GM13976 (cell line): ENCODE results near the gene RBFOX2.

Experiments used
- DNase-seq: peaks from one replicate; pipeline ENCODE4 v3.0.0; 2012; ENCODE audit warnings: low spot score
- CTCF ChIP-seq: IDR thresholded peaks from 2 replicates; pipeline ENCODE4 v1.5.1; 2012; ENCODE audit warnings: borderline replicate concordance, mild to moderate bottlenecking; ENCODE audit not compliant: insufficient read depth; ENCODE audit errors: extremely low read depth, missing control alignments, control extremely low read depth
- in situ Hi-C: fragments of 300-500 bp; cut with MboI; formaldehyde crosslinking; loops from one replicate; pipeline ENCODE4 v1.12.0; 2022; ENCODE audit warnings: low sequenced_read_pairs, mixed read lengths, inconsistent platforms; ENCODE audit not compliant: unreplicated experiment

The RBFOX2 gene

GRCh38 chr22:35728639-35729308 lies 299.9 kb downstream of the RBFOX2 start:
- DNase-seq, result no peak
- TF ChIP-seq CTCF, result no peak
- in situ Hi-C loops, result no loop called here

- TF ChIP-seq CTCF, result no peak
- no peak for DNase-seq
- in situ Hi-C loops, result no loop called here
Observed at GRCh38 chr22:35727436-35727835, 301.2 kb downstream of the RBFOX2 start.

GRCh38 chr22:35726933-35727332 lies 301.7 kb downstream of the RBFOX2 start:
- no peak for TF ChIP-seq CTCF
- in situ Hi-C loops, result no loop called here

GRCh38 chr22:35726398-35726797 lies 302.2 kb downstream of the RBFOX2 start:
- in situ Hi-C loops, result no loop called here
- DNase-seq, result no peak
- no peak for TF ChIP-seq CTCF

More at GRCh38 chr22:35726933-35727332, 301.7 kb downstream of the RBFOX2 start:
- no peak for DNase-seq

GRCh38 chr22:35725521-35725920 lies 303.1 kb downstream of the RBFOX2 start:
- in situ Hi-C loops, result no loop called here
- no peak for TF ChIP-seq CTCF
- no peak for DNase-seq

GRCh38 chr22:35721960-35722359 lies 306.7 kb downstream of the RBFOX2 start:
- in situ Hi-C loops, result no loop called here
- no peak for TF ChIP-seq CTCF
- DNase-seq, result no peak

- TF ChIP-seq CTCF, result no peak
- no peak for DNase-seq
- in situ Hi-C loops, result no loop called here
Observed at GRCh38 chr22:35719212-35719875, 309.3 kb downstream of the RBFOX2 start.
